HCT116 (cell line): ENCODE results near the gene DGAT2. TPM values are rescaled to one million over a fixed set of nuclear protein-coding genes. Genes with fewer than 3 reads are reported as not detected.

Experiments used
- ATAC-seq: fragments of 200-7000 bp; cut with Tn5 transposase; 2 replicates; pipeline ENCODE4 v1.9.1; 2020; ENCODE audit warnings: mild to moderate bottlenecking, moderate library complexity
- BruUV-seq: library from RNA; stranded (reverse); fragments of 400-500 nt; replicated peaks from 2 replicates; lab custom pipeline; 2021; lab: Mats Ljungman, UMichigan
- CTCF ChIA-PET: fragments of 300-600 bp; sonication (Branson Sonifier 250); formaldehyde crosslinking; loops from one replicate; lab custom pipeline; 2021; ENCODE audit warnings: antibody characterized with exemption; lab: Charles Lee
- POLR2A ChIA-PET: fragments of 300-600, 350-600 bp; sonication (Branson Sonifier 250); formaldehyde crosslinking; loops from one replicate; lab custom pipeline; 2021; ENCODE audit warnings: antibody characterized with exemption; lab: Charles Lee
- RAD21 ChIA-PET, 2 experiments: fragments of 300-600 bp; sonication (Branson Sonifier 250); formaldehyde crosslinking; loops; one replicate each; lab custom pipeline; 2023; ENCODE audit warnings: low total read pairs in 2 of 2; ENCODE audit not compliant: uncharacterized antibody in 2 of 2, unreplicated experiment in 2 of 2, low non-redundant PET in 1 of 2; lab: Charles Lee
- DNase-seq: peaks from one replicate; pipeline ENCODE4 v3.0.0-alpha.2; 2010; ENCODE audit warnings: low read depth, low spot score
- H2AFZ ChIP-seq: fragments of 200-600 bp; shearing (Covaris generic), sonication (generic); 2 replicates; pipeline ENCODE4 v1.6.1; 2017; ENCODE audit warnings: low read depth, mixed run types, mixed read lengths, antibody characterized with exemption, low read length; ENCODE audit not compliant: poor library complexity, severe bottlenecking
- H3K27ac ChIP-seq: 2 replicates; pipeline ENCODE4 v1.5.1; 2012; ENCODE audit warnings: low read depth, low read length
- H3K27me3 ChIP-seq: fragments of 200-600 bp; sonication (generic); 2 replicates; pipeline ENCODE4 v1.6.1; 2016; ENCODE audit warnings: mixed run types, low read length, mixed read lengths; ENCODE audit not compliant: insufficient read depth
- H3K36me3 ChIP-seq, 2 experiments: fragments of 200-500 bp in 1 of 2; fragments of 200-600 bp in 1 of 2; sonication (Bioruptor generic) in 1 of 2; sonication (generic) in 1 of 2; 2 replicates each; pipeline versions ENCODE4 v1.5.1 to v1.6.1; 2014 to 2016; ENCODE audit warnings: low read length in 2 of 2, inconsistent platforms in 1 of 2, mixed read lengths in 1 of 2, mixed run types in 1 of 2; ENCODE audit not compliant: insufficient read depth in 2 of 2, control insufficient read depth in 1 of 2
- H3K4me1 ChIP-seq, 2 experiments: fragments of 200-600 bp in 1 of 2; sonication (generic) in 1 of 2; 2 replicates each; pipeline versions ENCODE4 v1.5.1 to v1.6.1; 2012 to 2017; ENCODE audit warnings: low read length in 2 of 2, inconsistent platforms in 1 of 2, mild to moderate bottlenecking in 1 of 2, mixed read lengths in 1 of 2, mixed run types in 1 of 2, moderate library complexity in 1 of 2; ENCODE audit not compliant: insufficient read depth in 2 of 2, control insufficient read depth in 1 of 2
- H3K4me2 ChIP-seq: fragments of 200-600 bp; sonication (generic); 2 replicates; pipeline ENCODE4 v1.6.1; 2017; ENCODE audit warnings: mixed run types, low read length, mixed read lengths
- H3K4me3 ChIP-seq, 2 experiments: fragments of 200-600 bp in 1 of 2; sonication (generic) in 1 of 2; replicated peaks in 1 of 2; 2 replicates each; pipeline ENCODE4 v1.5.1; 2011 to 2016; ENCODE audit warnings: low read length in 2 of 2, control low read depth in 1 of 2, low read depth in 1 of 2, mild to moderate bottlenecking in 1 of 2, mixed read lengths in 1 of 2, mixed run types in 1 of 2
- H3K79me2 ChIP-seq: fragments of 200-600 bp; sonication (generic); 2 replicates; pipeline ENCODE4 v1.6.1; 2017; ENCODE audit warnings: mild to moderate bottlenecking, mixed run types, low read length, moderate library complexity, mixed read lengths; ENCODE audit not compliant: insufficient read depth
- H3K9ac ChIP-seq: fragments of 200-600 bp; sonication (generic); 2 replicates; pipeline ENCODE4 v1.6.1; 2016; ENCODE audit warnings: low read length, mixed read lengths
- H3K9me2 ChIP-seq: fragments of 200-600 bp; sonication (generic), shearing (Covaris generic); 2 replicates; pipeline ENCODE4 v1.6.1; 2017; ENCODE audit warnings: mixed run types, mild to moderate bottlenecking, moderate library complexity; ENCODE audit not compliant: insufficient read depth
- H3K9me3 ChIP-seq, 2 experiments: fragments of 200-500 bp in 1 of 2; fragments of 200-600 bp in 1 of 2; sonication (Bioruptor generic) in 1 of 2; sonication (generic) in 1 of 2; 2 replicates each; pipeline ENCODE4 v1.6.1; 2014 to 2017; ENCODE audit warnings: low read length in 2 of 2, mixed read lengths in 2 of 2, inconsistent platforms in 1 of 2, low read depth in 1 of 2, mild to moderate bottlenecking in 1 of 2, mixed run types in 1 of 2, moderate library complexity in 1 of 2; ENCODE audit not compliant: control insufficient read depth in 1 of 2, insufficient read depth in 1 of 2
- H4K20me1 ChIP-seq: fragments of 200-600 bp; sonication (generic), shearing (Covaris generic); 2 replicates; pipeline ENCODE4 v1.6.1; 2017; ENCODE audit warnings: mixed run types, mild to moderate bottlenecking, moderate library complexity; ENCODE audit not compliant: insufficient read depth
- ATF3 ChIP-seq: IDR thresholded peaks from 2 replicates; pipeline ENCODE4 v1.6.1; 2012
- ELF1 ChIP-seq: IDR thresholded peaks from 2 replicates; pipeline ENCODE4 v1.6.1; 2012; ENCODE audit warnings: low read depth, borderline replicate concordance
- RAD21 ChIP-seq: IDR thresholded peaks from 2 replicates; pipeline ENCODE4 v1.6.1; 2012; ENCODE audit warnings: low read depth, mild to moderate bottlenecking
- REST ChIP-seq: IDR thresholded peaks from 2 replicates; pipeline ENCODE4 v1.6.1; 2012; ENCODE audit warnings: low read depth
- intact Hi-C: fragments of 100-400 bp; cut with micrococcal nuclease; formaldehyde crosslinking; loops from 2 replicates; pipeline ENCODE4 v1.10.0; 2022
- total RNA-seq: library from RNA; stranded (reverse); gene quantifications from one replicate; pipeline ENCODE4 v1.2.1, GENCODE V29; 2021; ENCODE audit not compliant: unreplicated experiment

Gene DGAT2
- total RNA-seq, 1 experiment from 2014 or later = 2.4 TPM

GRCh38 chr11:75728992-75729391, 39.6 kb upstream of the DGAT2 start:
- intact Hi-C loops = no loop called here
- Histone ChIP-seq H3K36me3 (no peaks in the 10 kb centered on the region), H3K4me1 (no peaks in the 10 kb centered on the region), H3K27me3 (no peaks in the 10 kb centered on the region), H3K79me2 (no peaks in the 10 kb centered on the region), H3K4me3 (no peak overlapping the region), H3K9ac (no peak overlapping the region), H2AFZ (no peak overlapping the region), H4K20me1 (no peaks in the 10 kb centered on the region), H3K9me2 (no peaks in the 10 kb centered on the region), H3K4me2 (no peak overlapping the region), H3K27ac (no peak overlapping the region), H3K9me3 (no peaks in the 10 kb centered on the region)
- no TSS peak for BruUV-seq
- TF ChIP-seq ATF3 = no peak
- ChIA-PET RAD21 (no interaction called here), POLR2A (no interaction called here), CTCF (no interaction called here)
- no peak for ATAC-seq
- DNase-seq = no peak

- ChIA-PET POLR2A (no interaction called here), RAD21 (no interaction called here), CTCF (no interaction called here)
- no peak for DNase-seq
- no peak for TF ChIP-seq ELF1
- TF ChIP-seq REST = no peak
- no peak for TF ChIP-seq RAD21
- no peak for ATAC-seq
- H3K4me3 ChIP-seq = no peak overlapping the region
- no peaks in the 10 kb centered on the region for H4K20me1 ChIP-seq
- no peaks in the 10 kb centered on the region for H3K9me3 ChIP-seq
- H3K36me3 ChIP-seq = no peaks in the 10 kb centered on the region
- no peaks in the 10 kb centered on the region for H3K9me2 ChIP-seq
- H3K4me2 ChIP-seq = no peak overlapping the region
- BruUV-seq = no TSS peak
- no peaks in the 10 kb centered on the region for H3K27me3 ChIP-seq
- H3K79me2 ChIP-seq = no peaks in the 10 kb centered on the region
- H3K9ac ChIP-seq = no peak overlapping the region
- H2AFZ ChIP-seq = no peak overlapping the region
- no peak overlapping the region for H3K27ac ChIP-seq
- no peaks in the 10 kb centered on the region for H3K4me1 ChIP-seq
- intact Hi-C loops = no loop called here
These were observed 37.5 kb upstream of the DGAT2 start for GRCh38 chr11:75731095-75731494.
